ENCODE measurements around the gene RNF112. TPM values are rescaled to one million over a fixed set of nuclear protein-coding genes. Genes with fewer than 3 reads are reported as not detected.
A peak's percentile ranks its signal among the peaks of the same experiment; 100 is the strongest.

The RNF112 gene
- total RNA-seq, 1 donor from 2014 or later, result 8.6 TPM

- no peak for DNase-seq
- Mint-ChIP-seq H3K9me3 (ENCODE audit: unreplicated experiment) (peaks cover 7% of the 10 kb centered on the region), H3K27me3 (ENCODE audit: unreplicated experiment) (peaks cover 19% of the 10 kb centered on the region), H3K4me3 (ENCODE audit: unreplicated experiment) (peak within 1 kb of the TSS; percentile 96), H3K36me3 (ENCODE audit: unreplicated experiment) (no peaks in the 10 kb centered on the region), H3K27ac (ENCODE audit: unreplicated experiment) (peak within 1 kb of the TSS; percentile 97), H3K4me1 (ENCODE audit: low read depth, unreplicated experiment) (peaks cover 15% of the 10 kb centered on the region)
- no peak for TF ChIP-seq CTCF (IDR thresholded peaks at IDR 0.05; ENCODE audit: partially characterized antibody, unreplicated experiment)
Measured at GRCh38 chr17:19378416-19379360, 32.3 kb upstream of the RNF112 start, which contains the start of gene MAPK7. Gene MAPK7, plus strand, starts transcription at chr17:19378498. Its CDS starts 403 bp downstream, at chr17:19378901.

GRCh38 chr17:19379361-19380065 lies 31.5 kb upstream of the RNF112 start:
- no peak for TF ChIP-seq CTCF (IDR thresholded peaks at IDR 0.05; ENCODE audit: partially characterized antibody, unreplicated experiment)
- H3K36me3 Mint-ChIP-seq (ENCODE audit: unreplicated experiment), result no peaks in the 10 kb centered on the region
- H3K4me1 Mint-ChIP-seq (ENCODE audit: low read depth, unreplicated experiment), result peaks cover 18% of the 10 kb centered on the region
- peaks cover 11% of the 10 kb centered on the region for H3K9me3 Mint-ChIP-seq (ENCODE audit: unreplicated experiment)
- peaks cover 19% of the 10 kb centered on the region for H3K27me3 Mint-ChIP-seq (ENCODE audit: unreplicated experiment)
- peak overlapping the region; percentile 85 for H3K27ac Mint-ChIP-seq (ENCODE audit: unreplicated experiment)
- no peak for DNase-seq
- H3K4me3 Mint-ChIP-seq (ENCODE audit: unreplicated experiment), result peak overlapping the region; percentile 93

- H3K4me3 Mint-ChIP-seq (ENCODE audit: unreplicated experiment), result peak overlapping the region; percentile 93
- no peak for TF ChIP-seq CTCF (IDR thresholded peaks at IDR 0.05; ENCODE audit: partially characterized antibody, unreplicated experiment)
- peaks cover 24% of the 10 kb centered on the region for H3K4me1 Mint-ChIP-seq (ENCODE audit: low read depth, unreplicated experiment)
- peaks cover 19% of the 10 kb centered on the region for H3K27me3 Mint-ChIP-seq (ENCODE audit: unreplicated experiment)
- H3K9me3 Mint-ChIP-seq (ENCODE audit: unreplicated experiment), result peaks cover 11% of the 10 kb centered on the region
- H3K36me3 Mint-ChIP-seq (ENCODE audit: unreplicated experiment), result no peaks in the 10 kb centered on the region
- peak overlapping the region; percentile 55 for H3K27ac Mint-ChIP-seq (ENCODE audit: unreplicated experiment)
- DNase-seq, result no peak
Measured at GRCh38 chr17:19380481-19381301, 30.3 kb upstream of the RNF112 start.

GRCh38 chr17:19381361-19381740 lies 29.7 kb upstream of the RNF112 start:
- Mint-ChIP-seq H3K4me3 (ENCODE audit: unreplicated experiment) (no peak overlapping the region), H3K9me3 (ENCODE audit: unreplicated experiment) (peaks cover 13% of the 10 kb centered on the region), H3K4me1 (ENCODE audit: low read depth, unreplicated experiment) (peaks cover 25% of the 10 kb centered on the region), H3K27ac (ENCODE audit: unreplicated experiment) (peak overlapping the region; percentile 55), H3K36me3 (ENCODE audit: unreplicated experiment) (no peaks in the 10 kb centered on the region), H3K27me3 (ENCODE audit: unreplicated experiment) (peaks cover 19% of the 10 kb centered on the region)
- TF ChIP-seq CTCF (IDR thresholded peaks at IDR 0.05; ENCODE audit: partially characterized antibody, unreplicated experiment), result no peak
- no peak for DNase-seq
